Activated naive CD8-positive, alpha-beta T cell treated with anti-CD3 and anti-CD28 coated beads for 36 hours (primary cell): ENCODE results near the gene SMARCA2. TPM values are rescaled to one million over a fixed set of nuclear protein-coding genes. Genes with fewer than 3 reads are reported as not detected.
A peak's percentile ranks its signal among the peaks of the same experiment; 100 is the strongest.

Experiments
- DNase-seq: peaks from one replicate; pipeline ENCODE4 v3.0.0; 2021
- H3K27ac Mint-ChIP-seq: one replicate; pipeline ENCODE4 v1.8.0; 2022; ENCODE audit warnings: mild to moderate bottlenecking, moderate library complexity, mixed read lengths
- H3K27me3 Mint-ChIP-seq: one replicate; pipeline ENCODE4 v1.8.0; 2022; ENCODE audit warnings: mild to moderate bottlenecking, mixed read lengths
- H3K36me3 Mint-ChIP-seq: one replicate; pipeline ENCODE4 v1.8.0; 2021; ENCODE audit warnings: mild to moderate bottlenecking, mixed read lengths
- H3K4me1 Mint-ChIP-seq: one replicate; pipeline ENCODE4 v1.8.0; 2021; ENCODE audit warnings: mixed read lengths
- H3K4me3 Mint-ChIP-seq: one replicate; pipeline ENCODE4 v1.8.0; 2022; ENCODE audit warnings: mild to moderate bottlenecking, moderate library complexity, mixed read lengths
- H3K9me3 Mint-ChIP-seq: one replicate; pipeline ENCODE4 v1.8.0; 2022; ENCODE audit warnings: mixed read lengths
- total RNA-seq, 2 experiments: library from RNA; stranded (reverse); gene quantifications; one replicate each; pipeline ENCODE4 v1.2.3, GENCODE V29; 2021

SMARCA2 gene
- total RNA-seq, 2 experiments from 2014 or later, result 90.0 to 91.5 TPM

- H3K9me3 Mint-ChIP-seq, result no peaks in the 10 kb centered on the region
- no peak overlapping the region for H3K27ac Mint-ChIP-seq
- peaks cover 20% of the 10 kb centered on the region for H3K4me1 Mint-ChIP-seq
- H3K4me3 Mint-ChIP-seq, result no peak overlapping the region
- no peaks in the 10 kb centered on the region for H3K27me3 Mint-ChIP-seq
- DNase-seq, result no peak
- H3K36me3 Mint-ChIP-seq, result peaks cover 26% of the 10 kb centered on the region
Measured at GRCh38 chr9:2086116-2086515, 71.0 kb downstream of the SMARCA2 start.

- no peaks in the 10 kb centered on the region for H3K9me3 Mint-ChIP-seq
- DNase-seq, result no peak
- H3K36me3 Mint-ChIP-seq, result peaks cover 27% of the 10 kb centered on the region
- H3K27ac Mint-ChIP-seq, result peak overlapping the region; percentile 10
- no peaks in the 10 kb centered on the region for H3K27me3 Mint-ChIP-seq
- no peak overlapping the region for H3K4me3 Mint-ChIP-seq
- peaks cover 21% of the 10 kb centered on the region for H3K4me1 Mint-ChIP-seq
Measured at GRCh38 chr9:2086971-2087370, 71.8 kb downstream of the SMARCA2 start.

- peaks cover 27% of the 10 kb centered on the region for H3K36me3 Mint-ChIP-seq
- H3K4me1 Mint-ChIP-seq, result peaks cover 21% of the 10 kb centered on the region
Measured at GRCh38 chr9:2087500-2088313, 72.6 kb downstream of the SMARCA2 start.

GRCh38 chr9:2093920-2094597 is 78.9 kb downstream of the SMARCA2 start:
- Mint-ChIP-seq H3K36me3 (peaks cover 22% of the 10 kb centered on the region), H3K27me3 (no peaks in the 10 kb centered on the region), H3K9me3 (no peaks in the 10 kb centered on the region), H3K4me3 (no peak overlapping the region), H3K4me1 (peaks cover 12% of the 10 kb centered on the region), H3K27ac (no peak overlapping the region)
- DNase-seq, result no peak

More at GRCh38 chr9:2087500-2088313, 72.6 kb downstream of the SMARCA2 start:
- DNase-seq, result no peak
- Mint-ChIP-seq H3K9me3 (no peaks in the 10 kb centered on the region), H3K27ac (no peak overlapping the region), H3K4me3 (no peak overlapping the region), H3K27me3 (no peaks in the 10 kb centered on the region)

- no peak for DNase-seq
- peak overlapping the region; percentile 18 for H3K27ac Mint-ChIP-seq
- no peaks in the 10 kb centered on the region for H3K27me3 Mint-ChIP-seq
- no peak overlapping the region for H3K4me3 Mint-ChIP-seq
- no peaks in the 10 kb centered on the region for H3K9me3 Mint-ChIP-seq
- H3K36me3 Mint-ChIP-seq, result peaks cover 31% of the 10 kb centered on the region
- no peaks in the 10 kb centered on the region for H3K4me1 Mint-ChIP-seq
Measured at GRCh38 chr9:2096376-2096970, 81.3 kb downstream of the SMARCA2 start.

GRCh38 chr9:2106666-2107065 is 91.5 kb downstream of the SMARCA2 start:
- peak overlapping the region; percentile 16 for H3K27ac Mint-ChIP-seq
- H3K27me3 Mint-ChIP-seq, result no peaks in the 10 kb centered on the region
- H3K36me3 Mint-ChIP-seq, result peaks cover 22% of the 10 kb centered on the region
- H3K4me1 Mint-ChIP-seq, result peaks cover 13% of the 10 kb centered on the region
- DNase-seq, result no peak
- H3K4me3 Mint-ChIP-seq, result no peak overlapping the region
- H3K9me3 Mint-ChIP-seq, result no peaks in the 10 kb centered on the region

GRCh38 chr9:2107906-2108451 is 92.8 kb downstream of the SMARCA2 start:
- Mint-ChIP-seq H3K36me3 (peaks cover 18% of the 10 kb centered on the region), H3K27me3 (no peaks in the 10 kb centered on the region), H3K27ac (no peak overlapping the region), H3K9me3 (no peaks in the 10 kb centered on the region), H3K4me3 (no peak overlapping the region), H3K4me1 (peaks cover 15% of the 10 kb centered on the region)
- DNase-seq, result no peak

- no peaks in the 10 kb centered on the region for H3K9me3 Mint-ChIP-seq
- DNase-seq, result no peak
- no peaks in the 10 kb centered on the region for H3K27me3 Mint-ChIP-seq
- H3K4me1 Mint-ChIP-seq, result peaks cover 13% of the 10 kb centered on the region
- no peak overlapping the region for H3K27ac Mint-ChIP-seq
- no peak overlapping the region for H3K4me3 Mint-ChIP-seq
- peaks cover 18% of the 10 kb centered on the region for H3K36me3 Mint-ChIP-seq
Measured at GRCh38 chr9:2109069-2109650, 94.0 kb downstream of the SMARCA2 start.

- Mint-ChIP-seq H3K4me1 (peaks cover 13% of the 10 kb centered on the region), H3K27me3 (no peaks in the 10 kb centered on the region), H3K4me3 (no peak overlapping the region), H3K27ac (no peak overlapping the region), H3K9me3 (no peaks in the 10 kb centered on the region), H3K36me3 (peaks cover 18% of the 10 kb centered on the region)
- no peak for DNase-seq
Measured at GRCh38 chr9:2110036-2110435, 94.9 kb downstream of the SMARCA2 start.

GRCh38 chr9:2116073-2116472 is 100.9 kb downstream of the SMARCA2 start:
- Mint-ChIP-seq H3K4me3 (no peak overlapping the region), H3K9me3 (no peaks in the 10 kb centered on the region), H3K27ac (no peak overlapping the region), H3K27me3 (no peaks in the 10 kb centered on the region), H3K36me3 (peaks cover 13% of the 10 kb centered on the region), H3K4me1 (peaks cover 2% of the 10 kb centered on the region)
- DNase-seq, result no peak

- Mint-ChIP-seq H3K4me1 (no peaks in the 10 kb centered on the region), H3K9me3 (no peaks in the 10 kb centered on the region), H3K27ac (no peak overlapping the region), H3K36me3 (peaks cover 13% of the 10 kb centered on the region), H3K4me3 (no peak overlapping the region), H3K27me3 (no peaks in the 10 kb centered on the region)
- DNase-seq, result no peak
Measured at GRCh38 chr9:2117527-2117926, 102.4 kb downstream of the SMARCA2 start.

GRCh38 chr9:2119566-2119965 is 104.4 kb downstream of the SMARCA2 start:
- Mint-ChIP-seq H3K4me3 (no peak overlapping the region), H3K27me3 (no peaks in the 10 kb centered on the region), H3K9me3 (no peaks in the 10 kb centered on the region), H3K27ac (no peak overlapping the region), H3K4me1 (peaks cover 7% of the 10 kb centered on the region), H3K36me3 (peaks cover 22% of the 10 kb centered on the region)
- no peak for DNase-seq

GRCh38 chr9:2120926-2121689 is 106.0 kb downstream of the SMARCA2 start:
- DNase-seq, result no peak
- Mint-ChIP-seq H3K36me3 (peaks cover 27% of the 10 kb centered on the region), H3K27ac (no peak overlapping the region), H3K4me1 (peaks cover 22% of the 10 kb centered on the region), H3K27me3 (no peaks in the 10 kb centered on the region), H3K9me3 (no peaks in the 10 kb centered on the region), H3K4me3 (no peak overlapping the region)

GRCh38 chr9:2122299-2122698 is 107.2 kb downstream of the SMARCA2 start:
- H3K36me3 Mint-ChIP-seq, result peaks cover 36% of the 10 kb centered on the region
- H3K4me3 Mint-ChIP-seq, result no peak overlapping the region
- no peak for DNase-seq
- H3K4me1 Mint-ChIP-seq, result peaks cover 32% of the 10 kb centered on the region
- H3K9me3 Mint-ChIP-seq, result no peaks in the 10 kb centered on the region
- no peaks in the 10 kb centered on the region for H3K27me3 Mint-ChIP-seq
- H3K27ac Mint-ChIP-seq, result no peak overlapping the region
